ENCODE results near the gene CTDP1.

GRCh38 chr18:79708412-79708811 is 28.8 kb downstream of the CTDP1 start:
- no peak for TF ChIP-seq CTCF (IDR thresholded peaks at IDR 0.05)
- no peak for TF ChIP-seq POLR2A (IDR thresholded peaks at IDR 0.05)

Measured in lower leg skin (tissue), 3 donors.